GM21786 (cell line): ENCODE results near the gene CDK14.

Experiments
- ATAC-seq: cut with Tn5 transposase; IDR thresholded peaks from one replicate; pipeline ENCODE4 v1.9.1; 2021; ENCODE audit not compliant: unreplicated experiment

CDK14 gene

DNA sequence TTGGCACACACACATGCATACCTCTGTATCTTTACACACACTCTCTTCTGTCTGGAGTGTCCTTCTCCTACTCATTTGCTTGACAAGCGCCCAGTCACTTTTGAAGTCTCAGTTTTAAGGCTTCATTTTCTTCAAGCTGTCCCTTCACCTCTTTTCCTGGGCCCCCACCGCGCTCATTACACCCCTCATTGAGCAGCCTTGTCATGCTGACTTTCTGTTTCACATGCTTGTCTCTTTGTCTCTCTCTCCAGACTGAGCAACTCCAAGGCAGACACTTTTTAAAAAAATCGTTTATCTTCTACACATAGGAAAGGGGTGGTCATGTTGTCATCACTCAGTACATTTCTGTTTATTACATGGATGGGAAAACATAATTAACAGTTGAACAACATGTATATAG lies 442.9 kb downstream of the CDK14 start:
- ATAC-seq: peak; percentile 92

DNA sequence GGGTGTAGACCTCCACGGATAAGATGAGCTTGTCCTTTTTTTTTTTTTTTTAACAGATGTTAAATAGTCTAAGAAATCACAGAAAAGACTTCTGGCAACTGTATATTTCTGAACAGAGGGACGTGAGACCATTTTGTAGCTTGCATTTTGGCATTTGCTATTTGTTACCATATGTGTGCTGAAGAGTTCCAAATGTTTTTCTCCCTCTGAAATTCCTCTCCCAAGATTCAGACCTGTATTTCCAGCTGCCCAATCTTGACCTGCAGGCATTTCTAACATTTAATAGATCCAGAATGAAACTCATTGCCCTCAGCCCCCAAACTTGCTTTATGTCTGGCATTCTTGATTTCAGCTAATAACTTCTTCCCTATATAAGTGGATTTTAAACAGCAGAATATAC lies 445.0 kb downstream of the CDK14 start:
- no peak for ATAC-seq

DNA sequence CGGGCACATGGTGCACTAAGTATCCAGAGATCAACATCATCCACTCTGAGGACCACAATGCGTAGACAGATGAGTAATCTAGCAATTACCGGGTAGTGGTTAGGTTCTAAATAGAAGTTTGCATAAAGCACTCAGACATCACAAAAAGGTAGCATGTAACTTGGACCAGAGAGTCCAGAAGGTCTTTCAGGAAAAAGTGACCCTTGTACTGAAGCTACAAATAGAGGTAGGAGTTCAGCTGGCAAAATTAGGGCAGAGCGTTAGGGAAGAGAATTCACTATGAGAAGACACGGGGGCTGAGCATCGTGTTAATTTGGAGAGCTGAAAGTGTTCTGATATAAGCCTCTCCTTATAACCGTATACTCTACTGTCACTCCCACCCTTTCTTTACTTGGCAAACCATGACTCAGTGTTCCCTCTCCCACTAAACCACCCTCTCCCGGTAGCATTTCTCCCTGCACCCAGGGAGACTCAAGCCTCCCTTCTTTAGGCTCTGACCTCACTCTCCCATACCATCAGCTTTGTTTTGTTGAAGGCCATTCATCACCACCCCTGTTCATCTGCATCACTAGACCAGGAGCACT lies 445.9 kb downstream of the CDK14 start:
- no peak for ATAC-seq

DNA sequence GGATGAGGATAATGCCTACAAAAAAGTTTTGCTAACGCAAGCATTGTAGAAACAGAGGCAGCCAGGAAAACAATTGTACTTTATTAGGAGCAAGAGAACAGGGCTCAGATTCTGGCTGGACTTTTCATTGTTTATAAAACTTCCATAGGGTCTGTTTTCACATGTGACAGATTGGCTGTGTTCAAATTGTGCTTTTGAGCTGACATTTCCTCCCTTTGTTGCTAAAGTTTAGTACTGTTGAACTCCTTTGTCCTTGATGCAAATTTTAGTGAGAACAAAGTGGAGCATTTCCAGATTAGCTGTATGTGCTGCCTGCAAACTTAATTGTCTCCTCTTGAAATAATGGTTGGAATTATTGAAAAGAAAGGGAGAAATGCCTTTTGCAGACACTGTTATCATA lies 447.1 kb downstream of the CDK14 start:
- ATAC-seq: no peak

DNA sequence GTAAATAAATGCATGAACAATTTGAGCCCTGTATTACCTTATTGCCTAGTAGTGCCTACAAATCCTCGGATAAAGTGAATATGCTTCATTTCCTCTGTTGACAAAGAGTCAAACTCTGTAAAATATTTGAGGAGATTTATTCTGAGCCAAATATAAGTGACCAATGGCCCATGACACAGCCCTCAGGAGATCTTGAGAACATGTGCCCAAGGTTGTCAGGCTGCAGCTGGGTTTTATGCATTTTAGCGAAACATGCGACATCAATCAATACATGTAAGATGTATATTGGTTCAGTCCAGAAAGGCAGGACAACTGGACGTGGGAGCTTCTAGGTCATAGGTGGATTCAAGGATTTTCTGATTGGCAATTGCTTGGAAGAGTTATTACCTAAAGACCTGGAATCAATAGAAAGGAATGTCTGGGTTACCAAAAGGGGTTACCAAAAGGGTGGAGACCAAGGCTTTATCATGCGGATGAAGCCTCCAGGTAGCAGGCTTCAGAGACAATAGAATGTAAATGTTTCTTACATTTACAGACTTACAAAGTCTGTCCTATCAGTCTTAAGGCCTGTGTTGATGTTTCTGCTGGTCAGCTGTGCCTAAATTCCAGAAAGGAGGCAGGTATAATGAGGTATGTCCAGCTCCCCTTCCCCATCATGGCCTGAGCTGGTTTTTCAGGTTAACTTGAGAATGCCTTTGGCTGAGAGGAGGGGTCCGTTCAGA lies 448.0 kb downstream of the CDK14 start:
- ATAC-seq: no peak

DNA sequence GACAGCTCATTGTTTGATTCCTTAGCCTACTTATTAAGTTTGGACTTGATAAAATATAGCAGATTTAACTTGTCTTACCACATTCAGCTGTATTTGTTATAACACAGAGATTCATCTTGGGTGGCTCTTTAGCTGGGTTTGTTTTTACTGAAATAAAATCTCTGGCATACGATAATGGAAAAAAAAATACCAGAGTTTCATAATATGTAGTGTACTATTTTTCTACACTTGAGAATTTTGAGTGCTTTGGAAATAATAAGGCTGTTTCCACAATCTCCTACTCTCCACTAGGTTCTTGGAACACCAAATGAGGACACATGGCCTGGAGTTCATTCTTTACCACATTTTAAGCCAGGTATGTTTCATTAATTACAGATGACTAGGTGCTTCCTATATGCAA lies 449.5 kb downstream of the CDK14 start:
- no peak for ATAC-seq

DNA sequence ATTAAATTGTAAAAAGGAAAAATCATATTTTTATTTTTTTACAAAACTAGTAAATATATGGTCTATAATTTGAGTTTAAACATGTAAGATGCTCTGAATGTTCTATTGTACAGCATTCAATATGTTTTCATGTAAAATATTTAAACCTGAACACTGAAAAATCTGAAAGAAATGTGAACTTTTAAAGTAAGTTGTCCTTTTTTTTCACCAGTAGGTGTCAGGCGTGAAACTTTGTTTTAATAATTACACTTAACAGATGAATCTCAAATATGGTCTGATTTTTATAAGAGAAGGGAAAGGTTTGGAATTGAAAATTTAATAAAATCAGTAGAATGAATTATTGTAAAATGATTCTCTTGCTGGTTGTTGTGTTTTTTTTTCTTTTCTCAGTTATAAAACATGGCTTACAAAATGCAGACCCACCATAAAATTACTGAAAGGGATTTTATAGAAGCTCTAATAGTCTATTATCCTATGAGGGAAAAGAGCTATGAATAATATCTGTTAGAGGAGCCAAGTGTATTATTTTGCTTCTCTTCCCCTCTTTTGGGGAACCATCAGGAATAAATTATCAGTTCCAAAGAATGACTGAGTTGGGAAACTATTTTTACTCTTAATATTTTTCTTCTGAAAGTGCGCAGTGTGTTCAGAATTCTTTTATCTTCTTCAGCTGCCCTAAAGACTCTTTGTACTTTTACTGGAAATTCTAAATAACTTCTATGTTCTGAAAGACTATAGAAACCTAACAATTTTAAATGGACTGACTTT lies 450.4 kb downstream of the CDK14 start:
- no peak for ATAC-seq

DNA sequence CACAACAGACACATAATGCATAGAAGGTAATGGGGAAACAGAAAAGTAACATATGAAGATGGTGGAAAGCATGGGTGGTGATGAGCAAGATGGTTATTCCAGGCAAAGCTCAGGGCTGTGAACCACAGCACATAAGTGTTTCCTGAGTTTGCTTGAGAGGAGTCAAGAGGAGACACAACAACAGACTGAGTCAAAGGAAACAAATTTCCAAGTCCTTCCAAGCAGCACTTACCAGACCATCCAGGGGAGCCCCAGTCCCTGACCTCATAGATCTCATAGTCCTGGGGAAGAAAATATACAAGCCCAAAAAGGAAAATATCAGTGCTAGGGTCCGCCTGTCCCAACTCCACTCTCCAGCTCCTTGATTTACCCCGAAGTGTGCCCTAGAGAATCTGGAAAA lies 451.5 kb downstream of the CDK14 start:
- ATAC-seq: no peak

DNA sequence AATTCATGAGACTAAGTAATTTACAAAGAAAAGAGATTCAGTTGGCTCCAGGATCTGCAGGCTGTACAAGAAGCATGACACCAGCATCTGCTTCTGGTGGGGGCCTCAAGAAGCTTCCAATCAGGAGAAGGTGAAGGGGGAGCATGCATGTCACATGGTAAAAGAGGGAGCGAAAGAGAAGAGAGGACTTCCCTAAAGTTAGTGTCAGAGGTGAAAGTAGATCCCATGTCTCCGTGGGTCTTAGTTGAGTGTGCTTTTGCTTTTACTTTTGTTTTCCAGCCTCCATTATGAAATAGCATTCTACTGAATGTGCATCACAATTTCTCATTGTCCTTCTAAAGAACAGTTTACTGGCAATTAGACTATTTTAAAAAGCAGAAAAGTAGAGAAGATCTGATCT lies 454.6 kb downstream of the CDK14 start:
- peak; percentile 87 for ATAC-seq

DNA sequence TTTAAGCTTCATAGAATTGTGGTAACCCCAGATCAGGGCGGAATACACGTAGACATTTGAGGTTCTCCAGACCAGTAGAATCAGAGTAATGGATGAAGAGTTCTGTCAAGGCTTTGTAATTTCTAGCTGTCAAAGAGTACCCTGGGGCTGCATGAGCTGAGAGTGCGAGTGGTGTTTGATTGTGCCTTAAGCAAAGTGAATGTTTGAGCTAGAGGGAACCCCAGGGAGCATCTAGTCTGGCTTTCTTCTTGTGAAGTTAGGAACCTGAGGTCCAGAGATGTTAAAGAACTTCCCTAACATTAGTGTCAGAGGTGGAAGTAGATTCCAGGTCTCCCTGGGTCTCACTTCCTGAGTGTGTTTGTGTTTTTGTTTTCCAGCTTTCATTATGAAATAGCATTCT lies 455.8 kb downstream of the CDK14 start:
- no peak for ATAC-seq

DNA sequence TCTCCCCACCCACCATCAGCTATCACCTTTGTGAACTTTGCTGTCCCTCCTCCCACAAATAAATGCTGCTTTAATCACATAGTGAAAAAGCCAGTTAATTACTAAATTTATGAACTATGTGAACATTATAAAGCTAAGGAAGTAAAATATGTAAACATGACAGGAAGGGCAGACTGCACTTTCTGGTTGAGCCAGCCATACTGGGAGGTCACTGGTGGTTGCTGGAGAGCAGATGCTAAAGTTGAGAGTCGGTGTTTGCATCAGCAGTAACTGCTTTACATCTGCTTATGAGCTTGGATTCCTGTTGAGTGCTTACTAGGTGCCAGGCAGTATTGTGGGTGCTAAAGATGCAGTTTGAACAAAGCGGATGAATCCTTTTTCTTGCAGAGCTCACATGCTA lies 458.3 kb downstream of the CDK14 start:
- ATAC-seq: no peak

DNA sequence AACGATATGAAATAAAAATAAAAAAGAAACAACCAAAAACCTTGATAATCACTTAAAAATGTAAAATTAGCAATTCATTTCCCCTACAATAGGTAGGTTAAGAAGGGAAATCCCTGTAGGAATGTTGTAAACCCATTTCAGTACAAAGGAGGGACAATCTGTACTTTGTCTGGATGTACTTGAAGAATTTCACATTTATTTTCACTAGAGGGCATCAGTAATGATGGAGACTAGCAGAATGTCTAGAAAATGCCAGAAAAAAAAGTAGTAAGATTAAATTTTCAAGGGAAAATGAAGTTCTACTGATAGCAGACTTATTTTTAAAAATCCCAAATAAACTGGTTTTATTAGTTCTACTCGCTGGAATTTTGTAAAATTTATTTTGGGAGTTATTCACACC lies 459.1 kb downstream of the CDK14 start:
- ATAC-seq: no peak

DNA sequence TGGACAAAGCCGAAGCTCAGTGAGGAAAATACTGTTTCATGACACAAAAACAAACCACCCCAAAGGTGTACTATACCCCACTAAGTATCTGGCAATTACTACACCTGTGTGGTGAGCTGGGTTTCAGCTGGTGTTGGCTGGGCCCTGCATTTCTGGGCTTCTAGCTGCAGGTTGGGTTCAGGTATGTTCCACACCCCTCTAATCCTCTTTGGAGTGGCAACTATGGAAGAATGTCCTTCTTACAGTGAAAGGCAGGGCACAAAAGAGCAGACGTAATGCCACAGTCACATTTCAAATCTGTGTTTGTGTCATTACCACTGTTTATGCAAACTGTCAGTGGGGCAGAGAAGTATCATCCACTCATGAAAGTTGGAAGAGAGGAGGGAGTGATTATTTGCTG lies 466.6 kb downstream of the CDK14 start:
- no peak for ATAC-seq

DNA sequence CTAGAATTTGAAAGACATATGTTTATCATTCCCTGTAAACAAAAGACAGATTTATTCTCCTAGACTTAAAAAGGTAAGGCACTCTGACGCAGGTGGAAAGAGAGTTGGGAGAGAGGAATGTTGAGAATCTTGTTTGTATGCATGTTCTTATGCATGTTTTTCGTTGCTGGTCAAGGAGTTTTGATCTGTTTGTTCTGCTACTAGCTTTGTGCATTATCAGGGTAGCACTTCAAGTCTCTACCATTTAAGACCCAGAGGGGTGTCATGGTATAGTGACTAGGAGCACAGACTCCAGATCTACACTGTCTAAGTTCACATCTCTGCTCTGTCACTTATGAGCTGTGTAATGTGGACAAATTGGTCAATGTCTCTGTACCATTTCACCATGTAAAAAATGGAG lies 467.9 kb downstream of the CDK14 start:
- no peak for ATAC-seq

DNA sequence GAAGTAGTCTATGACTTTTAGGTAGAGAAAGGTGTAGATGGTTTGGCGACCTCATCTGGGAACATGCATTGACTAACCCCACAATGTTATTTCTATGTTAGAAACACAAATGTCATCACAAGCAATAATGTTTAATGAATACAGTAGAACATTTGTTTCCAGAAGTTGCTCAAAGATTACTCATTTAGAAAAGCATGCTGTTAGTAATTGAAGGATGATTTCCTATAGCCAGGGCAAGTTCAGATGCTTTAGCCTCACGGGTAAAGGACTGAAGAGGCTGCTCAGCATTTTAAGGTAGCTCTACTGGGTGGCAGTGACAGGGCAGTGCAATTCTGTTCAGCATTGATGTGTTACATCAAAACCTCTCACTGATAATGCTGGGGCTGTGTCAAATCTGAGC lies 468.8 kb downstream of the CDK14 start:
- ATAC-seq: no peak

DNA sequence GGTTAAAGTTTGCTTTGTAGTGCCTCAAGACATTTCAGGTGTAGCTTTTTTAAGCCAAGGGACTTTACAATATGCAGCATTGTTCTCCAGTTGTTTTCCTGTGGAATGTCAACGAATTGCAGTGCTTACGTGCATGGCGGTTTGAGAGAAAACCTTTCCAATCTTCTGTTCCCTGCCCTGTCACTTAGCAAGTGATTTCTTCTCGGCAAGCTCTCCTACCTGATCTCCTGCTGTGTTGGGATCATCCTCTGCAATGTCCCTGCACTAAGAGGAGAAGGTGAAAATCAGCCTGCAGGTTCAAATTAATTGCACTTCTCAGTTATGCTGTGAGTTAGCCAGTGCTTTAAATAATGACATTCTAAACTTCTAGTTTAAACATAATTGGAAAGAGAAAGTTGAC lies 470.5 kb downstream of the CDK14 start:
- no peak for ATAC-seq

DNA sequence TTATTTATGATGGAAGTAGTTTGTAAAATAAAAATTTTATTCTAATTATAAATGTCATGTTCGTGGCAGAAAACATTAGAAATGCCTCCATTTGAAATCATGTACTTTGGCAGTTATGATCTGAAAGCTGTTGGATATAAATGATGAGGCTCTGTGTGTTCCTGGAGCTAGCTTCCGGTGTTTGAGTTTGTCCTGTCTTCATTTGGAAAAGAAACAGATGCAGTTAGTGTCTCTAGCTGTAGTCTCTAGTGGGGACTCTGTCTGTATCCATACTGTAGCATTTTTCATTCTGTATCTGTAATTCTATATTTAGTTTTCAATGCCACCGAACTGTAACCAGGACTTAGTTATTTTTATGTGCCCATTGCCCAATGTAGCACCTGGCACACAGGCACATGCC lies 471.1 kb downstream of the CDK14 start:
- ATAC-seq: no peak

DNA sequence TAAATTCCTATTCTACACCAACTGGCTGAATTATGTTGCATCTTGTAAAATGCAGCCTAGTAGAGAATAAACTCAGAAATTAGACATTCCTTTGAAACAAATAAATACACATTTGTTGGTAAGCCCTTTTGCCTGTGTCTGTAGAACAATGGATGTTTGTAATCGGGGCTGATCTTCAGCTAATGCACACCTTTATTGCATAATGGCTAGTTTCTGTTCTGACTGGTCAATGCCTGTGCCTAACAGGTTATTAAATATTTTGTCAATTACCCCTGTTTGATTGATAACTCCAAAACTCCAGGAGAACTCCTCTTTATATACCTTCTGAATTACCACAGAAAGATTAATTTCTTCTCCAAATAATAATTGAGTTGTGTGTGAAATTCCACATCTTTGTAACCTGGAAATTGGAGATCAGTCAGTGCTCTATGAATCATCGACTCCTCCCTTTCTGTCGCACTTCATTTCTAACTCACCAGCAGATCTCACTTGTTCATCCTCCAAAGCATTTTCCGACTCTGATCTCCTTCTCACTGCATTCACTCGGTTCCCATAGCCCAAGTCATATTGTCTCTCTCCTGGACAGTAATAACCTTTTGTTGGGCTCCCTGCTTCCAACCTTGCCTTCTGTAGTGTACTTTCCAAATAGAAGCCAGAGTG lies 472.1 kb downstream of the CDK14 start:
- ATAC-seq: no peak

DNA sequence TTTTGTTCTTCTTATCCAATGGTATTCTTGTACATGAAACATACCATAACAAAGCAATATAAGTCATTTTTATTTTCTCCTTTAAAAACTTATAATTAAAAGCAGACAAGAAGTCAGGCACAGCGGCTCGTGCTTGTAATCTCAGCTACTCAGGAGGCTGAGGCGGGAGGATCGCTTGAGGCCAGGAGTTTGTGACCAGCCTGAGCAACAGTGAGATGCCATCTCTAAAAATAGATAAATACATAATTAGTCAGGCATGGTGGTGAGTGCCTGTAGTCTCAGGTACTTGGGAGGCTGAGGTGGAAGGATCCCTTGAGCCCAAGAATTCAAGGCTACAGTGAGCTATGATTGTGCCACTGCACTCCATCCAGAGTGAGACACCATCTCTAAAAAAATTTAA lies 473.0 kb downstream of the CDK14 start:
- ATAC-seq: no peak

DNA sequence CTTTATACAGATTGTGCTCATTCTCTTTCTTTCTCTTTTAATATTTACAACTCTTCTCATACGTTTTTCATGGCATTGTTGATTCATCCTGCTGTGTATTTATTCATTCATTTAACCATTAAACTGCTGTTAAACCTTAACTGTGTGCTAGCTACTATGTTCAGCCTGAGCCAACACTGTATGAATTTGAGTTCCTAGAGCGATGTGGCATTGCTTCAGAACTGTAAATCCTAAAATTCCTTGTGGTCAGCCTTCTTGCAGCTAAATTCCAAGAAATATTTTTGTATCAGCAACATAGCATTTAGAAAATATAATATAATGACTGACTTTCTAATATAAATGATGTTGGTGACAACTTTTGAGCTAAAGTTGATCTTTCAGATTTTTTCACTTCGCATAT lies 483.4 kb downstream of the CDK14 start:
- no peak for ATAC-seq

DNA sequence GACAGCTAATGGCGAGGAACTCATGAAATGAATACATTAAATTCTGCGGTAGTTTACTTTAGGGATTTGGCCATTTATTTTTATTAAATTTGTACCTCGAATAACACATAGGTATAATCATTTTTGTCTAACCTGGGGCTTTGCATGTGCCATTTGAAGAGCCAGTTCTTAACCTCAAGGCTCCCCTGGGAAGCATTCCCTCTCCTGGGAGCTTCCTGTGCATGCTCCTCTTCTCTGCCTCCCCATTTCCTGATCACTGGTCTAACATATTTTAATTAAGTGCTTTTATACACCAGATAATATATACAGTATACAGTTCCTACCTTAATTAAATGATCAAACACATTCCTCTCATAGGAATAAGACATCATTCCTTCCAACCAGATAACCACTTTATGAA lies 484.2 kb downstream of the CDK14 start:
- ATAC-seq: no peak

DNA sequence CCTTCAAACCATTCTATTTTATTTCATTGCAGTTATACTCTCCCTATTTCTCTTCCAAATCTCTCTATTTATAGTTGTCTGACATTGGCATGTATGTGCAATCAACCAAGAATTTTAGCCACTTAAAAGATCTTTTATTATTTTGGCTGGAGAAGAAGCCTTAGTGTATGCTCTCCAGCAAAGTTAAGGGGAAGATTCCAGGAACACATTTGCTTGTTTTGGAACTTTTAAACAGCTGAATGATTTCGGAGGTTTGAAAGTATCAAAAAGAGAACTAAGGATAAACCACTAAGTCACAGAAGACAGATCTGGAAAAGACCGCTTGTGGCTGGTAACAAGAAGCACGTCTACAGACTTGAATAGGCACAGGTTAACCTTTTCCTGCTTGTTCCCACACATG lies 485.9 kb downstream of the CDK14 start:
- no peak for ATAC-seq
